A549 (cell line): ENCODE data around the gene EPHB6.

Experiments used
- CEBPB ChIP-seq, 2 experiments: fragments of >200 bp in 1 of 2; sonication (Bioruptor Twin) in 1 of 2; formaldehyde crosslinking in 1 of 2; IDR thresholded peaks; 2 replicates each; pipeline ENCODE4 v1.6.1; 2012 to 2016
- CHD2 ChIP-seq: fragments of 150-350 bp; IDR thresholded peaks from 2 replicates; pipeline ENCODE4 v1.6.1; 2014; ENCODE audit warnings: low read length; ENCODE audit not compliant: partially characterized antibody
- CTCF ChIP-seq: fragments of >200 bp; sonication (Bioruptor Twin); formaldehyde crosslinking; IDR thresholded peaks from 3 replicates; pipeline ENCODE4 v1.5.1; 2016
- EP300 ChIP-seq, 2 experiments: fragments of >200 bp; sonication (Bioruptor Twin); formaldehyde crosslinking; IDR thresholded peaks; 2 replicates in 1 of 2; 3 replicates in 1 of 2; pipeline ENCODE4 v1.6.1; 2016 to 2017
- MAFK ChIP-seq: fragments of 450-650 bp; IDR thresholded peaks from 2 replicates; pipeline ENCODE4 v1.6.1; 2014; ENCODE audit not compliant: partially characterized antibody
- MAZ ChIP-seq: fragments of 150-350 bp; IDR thresholded peaks from 2 replicates; pipeline ENCODE4 v1.6.1; 2014; ENCODE audit warnings: antibody characterized with exemption, low read depth, low read length, borderline replicate concordance
- PHF8 ChIP-seq: fragments of 200-600 bp; sonication (generic); IDR thresholded peaks from 2 replicates; pipeline ENCODE4 v1.6.1; 2016; ENCODE audit warnings: low read depth, mild to moderate bottlenecking, antibody characterized with exemption, moderate library complexity, borderline replicate concordance
- RAD21 ChIP-seq, 2 experiments: fragments of >200 bp in 1 of 2; sonication (Bioruptor Twin) in 1 of 2; formaldehyde crosslinking in 1 of 2; IDR thresholded peaks in 1 of 2; conservative IDR thresholded peaks in 1 of 2; 2 replicates in 1 of 2; 3 replicates in 1 of 2; pipeline ENCODE4 v1.6.1; 2012 to 2018; ENCODE audit warnings: inconsistent platforms in 1 of 2
- REST ChIP-seq: fragments of 200-600 bp; sonication (generic); IDR thresholded peaks from 2 replicates; pipeline ENCODE4 v1.6.1; 2016; ENCODE audit warnings: antibody characterized with exemption, mild to moderate bottlenecking, moderate library complexity
- USF2 ChIP-seq: fragments of 450-650 bp; IDR thresholded peaks from 2 replicates; pipeline ENCODE4 v1.6.1; 2014; ENCODE audit warnings: antibody characterized with exemption

- no peak for TF ChIP-seq MAZ
- TF ChIP-seq MAFK: no peak
- no peak for TF ChIP-seq RAD21 (conservative IDR thresholded peaks at IDR 0.05 in 1 of 2, IDR thresholded peaks at IDR 0.05 in 1 of 2)
- no peak for TF ChIP-seq CTCF
- TF ChIP-seq CEBPB (IDR thresholded peaks at IDR 0.05): no peak
- TF ChIP-seq CHD2: no peak
- TF ChIP-seq REST: no peak
- no peak for TF ChIP-seq EP300 (IDR thresholded peaks at IDR 0.05)
- no peak for TF ChIP-seq USF2
- TF ChIP-seq PHF8: no peak
Observed at GRCh38 chr7:142898377-142899170, 43.7 kb downstream of the EPHB6 start.
